HFF-Myc (cell line): ENCODE data around the gene APOC4.
A peak's percentile ranks its signal among the peaks of the same experiment; 100 is the strongest.

Experiments used
- DNase-seq: peaks from one replicate; pipeline ENCODE4 v3.0.0-alpha.2; 2011; ENCODE audit warnings: low read depth; ENCODE audit errors: extremely low read depth
- H3K4me3 ChIP-seq: replicated peaks from 2 replicates; pipeline ENCODE4 v1.5.1; 2011; ENCODE audit warnings: low read depth, mild to moderate bottlenecking, control low read depth, low read length
- CTCF ChIP-seq: IDR thresholded peaks from 2 replicates; pipeline ENCODE4 v1.5.1; 2012; ENCODE audit warnings: mild to moderate bottlenecking, low read depth, low read length, control low read depth; ENCODE audit errors: missing control alignments

APOC4 gene

DNA sequence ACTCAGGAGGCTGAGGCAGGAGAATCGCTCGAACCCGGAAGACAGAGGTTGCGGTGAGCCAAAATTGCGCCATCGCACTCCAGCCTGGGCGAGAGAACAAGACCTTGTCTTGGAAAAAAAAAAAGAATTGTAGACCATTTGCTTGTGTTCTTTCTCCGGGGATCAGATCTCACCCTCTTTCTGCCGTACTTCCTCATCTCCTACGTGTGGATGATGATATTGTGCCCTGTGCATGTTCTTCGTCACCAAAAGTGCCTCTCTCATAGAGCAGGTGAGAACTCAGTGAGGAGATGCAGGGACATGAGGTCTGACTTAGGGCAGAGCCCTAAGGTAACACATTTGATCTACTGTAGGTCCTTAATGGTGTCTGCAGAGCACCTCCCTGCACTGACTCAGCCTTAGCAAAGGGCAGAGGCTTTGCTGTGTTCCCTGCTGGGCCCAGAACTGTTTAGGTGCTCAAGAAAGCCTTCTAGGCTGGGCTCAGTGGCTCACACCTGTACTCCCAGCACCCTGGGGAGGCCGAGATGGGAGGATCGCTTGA lies 5.1 kb downstream of the APOC4 start:
- no peak overlapping the region for H3K4me3 ChIP-seq
- no peak for DNase-seq
- no peak for TF ChIP-seq CTCF

DNA sequence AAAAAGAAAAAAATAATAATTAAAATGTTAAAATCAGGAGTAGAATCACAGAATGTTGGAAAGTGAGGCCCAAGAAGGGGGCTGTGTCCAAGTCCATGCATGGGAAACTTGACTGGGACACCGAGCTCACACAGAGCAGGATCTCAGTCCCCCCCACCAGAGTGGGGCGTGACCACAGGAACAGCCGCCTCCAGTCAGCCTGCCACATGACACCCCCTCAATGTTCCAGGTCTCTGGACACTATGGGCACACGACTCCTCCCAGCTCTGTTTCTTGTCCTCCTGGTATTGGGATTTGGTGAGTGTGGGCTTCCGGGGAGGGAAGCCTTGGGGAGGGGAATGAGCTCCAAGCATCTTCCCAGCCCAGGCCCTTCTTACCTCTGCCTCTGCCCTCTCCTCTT lies 6.2 kb downstream of the APOC4 start:
- no peak overlapping the region for H3K4me3 ChIP-seq
- no peak for DNase-seq
- no peak for TF ChIP-seq CTCF

- TF ChIP-seq CTCF: no peak
- H3K4me3 ChIP-seq: no peak overlapping the region
- DNase-seq: no peak
Measured at GRCh38 chr19:44948763-44949374, 6.8 kb downstream of the APOC4 start.

DNA sequence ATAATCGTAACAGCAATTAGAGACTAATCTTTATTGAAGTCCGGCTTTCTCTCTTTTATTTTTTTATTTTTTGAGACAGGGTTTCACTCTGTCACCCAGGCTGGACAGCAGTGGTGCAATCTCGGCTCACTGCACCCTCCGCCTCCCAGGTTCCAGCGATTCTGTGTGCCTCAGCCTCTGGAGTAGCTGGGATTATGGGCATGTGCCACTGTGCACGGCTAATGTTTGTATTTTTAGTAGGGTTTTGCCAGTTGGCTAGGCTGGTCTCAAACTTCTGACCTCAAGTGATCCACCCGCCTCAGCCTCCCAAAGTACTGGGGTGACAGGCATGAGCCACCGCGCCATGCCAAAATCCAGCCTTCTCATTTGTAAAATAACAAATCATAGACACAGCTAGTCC lies 7.5 kb downstream of the APOC4 start:
- TF ChIP-seq CTCF: no peak
- no peak overlapping the region for H3K4me3 ChIP-seq
- DNase-seq: no peak

DNA sequence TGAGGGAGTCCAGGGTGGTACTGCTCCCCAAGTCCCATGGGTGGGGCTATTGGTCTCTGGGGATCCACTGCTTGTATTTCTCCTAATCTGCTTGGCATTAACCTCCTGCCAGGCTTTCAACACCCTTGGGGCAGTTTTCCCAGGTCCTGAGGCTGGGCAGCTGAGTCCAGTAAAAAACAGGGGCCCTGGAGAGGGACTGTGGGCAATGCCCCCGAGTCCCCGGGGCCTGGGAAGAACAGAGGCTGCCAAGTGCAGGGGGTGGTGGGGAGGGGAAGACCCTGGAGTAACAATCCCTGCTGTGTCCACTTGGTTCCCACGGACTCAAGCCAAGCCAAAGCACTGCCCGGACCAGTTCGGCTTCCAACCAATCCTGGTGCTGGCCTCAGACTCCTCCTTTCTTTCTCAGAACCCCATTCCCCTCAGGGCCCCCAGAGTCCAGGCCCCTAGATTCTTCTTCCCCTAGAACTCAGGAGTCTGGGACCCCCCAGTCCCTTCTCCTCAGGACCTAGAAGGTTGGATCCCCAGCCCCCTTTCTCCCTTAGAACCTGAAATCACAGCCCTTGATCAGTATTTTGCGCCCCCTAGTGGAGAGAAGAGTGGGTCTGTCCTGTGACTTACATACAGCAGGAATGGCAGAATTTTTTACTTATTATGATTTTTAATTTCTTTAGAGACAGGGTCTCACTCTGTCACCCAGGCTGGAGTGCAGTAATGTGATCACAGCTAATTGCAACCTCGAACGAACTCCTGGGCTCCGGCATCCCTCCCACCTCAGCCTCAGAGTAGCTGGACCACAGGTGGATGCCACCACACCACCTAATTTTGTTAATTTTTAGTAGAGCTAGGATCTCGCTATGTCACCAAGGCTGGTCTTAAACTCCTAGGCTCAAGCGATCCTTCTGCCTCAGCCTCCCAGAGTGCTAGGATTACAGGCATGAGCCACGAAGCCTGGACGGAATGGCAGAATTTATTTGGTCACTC lies 9.4 kb downstream of the APOC4 start:
- TF ChIP-seq CTCF: peak; percentile 81
- DNase-seq: peak; percentile 58
- H3K4me3 ChIP-seq: no peak overlapping the region

DNA sequence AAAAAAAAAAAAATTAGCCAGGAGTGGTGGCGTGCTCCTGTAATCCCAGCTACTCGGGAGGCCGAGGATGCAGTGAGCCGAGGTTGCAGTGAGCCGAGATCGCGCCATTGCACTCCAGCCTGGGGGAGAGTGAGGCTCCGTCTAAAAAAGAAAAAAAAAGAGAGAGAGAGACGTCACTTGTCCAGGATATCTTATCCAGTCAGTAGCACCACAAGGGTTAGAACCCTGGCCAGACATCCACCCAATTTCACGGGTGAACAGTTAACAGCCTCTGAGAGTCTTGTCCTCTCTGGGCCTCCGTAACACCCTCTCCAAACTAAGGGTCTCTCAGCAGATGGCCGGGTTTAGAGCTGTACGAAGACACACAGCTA lies 12.2 kb downstream of the APOC4 start:
- DNase-seq: no peak
- H3K4me3 ChIP-seq: peak overlapping the region; percentile 88
- TF ChIP-seq CTCF: no peak
